ENCODE results near the gene SEPHS1. TPM values are rescaled to one million over a fixed set of nuclear protein-coding genes. Genes with fewer than 3 reads are reported as not detected.

Gene SEPHS1
- total and polyA plus RNA-seq, 2 of the 8 experiments (the other 6 are each of a cell fraction or from before 2014, with no cell fraction given): 270 to 683 TPM

GRCh38 chr10:13383399-13383761, 35.3 kb upstream of the SEPHS1 start:
- Histone ChIP-seq H3K23me2 (ENCODE audit: low read depth, low read length) (peaks cover 10% of the 10 kb centered on the region), H3K27ac (ENCODE audit: low read depth, low read length) (no peak overlapping the region), H3K23ac (ENCODE audit: insufficient read length) (no peak overlapping the region), H3K14ac (ENCODE audit: insufficient read length) (no peak overlapping the region), H2BK120ac (replicated peaks; ENCODE audit: low read depth, low read length) (no peak overlapping the region), H3K4ac (replicated peaks; ENCODE audit: insufficient read length, low read depth, low read length) (no peak overlapping the region), H3K4me2 (ENCODE audit: insufficient read depth in 1 of 2, low read depth in 2 of 2, low read length in 2 of 2) (peak overlapping the region; percentile 79 to 95), H3K56ac (replicated peaks; ENCODE audit: insufficient read length, low read depth, low read length) (no peak overlapping the region), H4K5ac (ENCODE audit: insufficient read length, low read depth, low read length) (no peak overlapping the region), H3K4me1 (replicated peaks in 1 of 4; ENCODE audit: control insufficient read depth in 3 of 4, insufficient read depth in 4 of 4, low read length in 3 of 4) (peaks cover 0 to 4% (median under 1%) of the 10 kb centered on the region in 4 experiments; a peak in 4 of 7 replicates), H3K36me3 (ENCODE audit: control insufficient read depth in 2 of 4, insufficient read depth in 4 of 4, low read length in 3 of 4) (no peaks in the 10 kb centered on the region), H2BK5ac (ENCODE audit: low read depth, low read length) (no peak overlapping the region), H4K8ac (ENCODE audit: extremely low read depth, insufficient read depth, low read length) (no peak overlapping the region), H2AK5ac (ENCODE audit: low read depth, low read length) (no peak overlapping the region), H3K18ac (ENCODE audit: extremely low read depth, low read length) (0 out of 2 replicates have a peak overlapping the region, but pooled peaks have one; percentile 32), H3K4me3 (ENCODE audit: extremely low read depth in 1 of 4, insufficient read depth in 2 of 4, low read depth in 3 of 4, low read length in 4 of 4) (peak overlapping the region; percentile 29 to 60 (median 50)), H2AFZ (ENCODE audit: low read length) (peak overlapping the region; percentile 83), H2BK20ac (ENCODE audit: low read length) (no peak overlapping the region), H3K27me3 (replicated peaks in 1 of 4; ENCODE audit: control insufficient read depth in 3 of 4, extremely low read depth in 1 of 4, insufficient read depth in 3 of 4, low read length in 3 of 4) (peaks cover 0 to 10% (median 8%) of the 10 kb centered on the region in 4 experiments; a peak in 3 of 7 replicates), H3K79me2 (ENCODE audit: control insufficient read depth in 1 of 2, insufficient read depth in 2 of 2, low read length in 2 of 2) (no peaks in the 10 kb centered on the region), H2BK15ac (ENCODE audit: low read length) (no peak overlapping the region), H4K91ac (replicated peaks; ENCODE audit: insufficient read length, low read length) (no peak overlapping the region), H3K9me3 (ENCODE audit: insufficient read depth in 2 of 2, low read depth in 1 of 2, low read length in 1 of 2) (no peaks in the 10 kb centered on the region), H3K79me1 (ENCODE audit: low read depth, low read length) (no peaks in the 10 kb centered on the region), H3K9ac (replicated peaks in 1 of 4; ENCODE audit: extremely low read depth in 1 of 4, low read depth in 3 of 4, low read length in 3 of 4) (no peak overlapping the region), H4K20me1 (replicated peaks in 1 of 2; ENCODE audit: control insufficient read depth in 1 of 2, insufficient read depth in 2 of 2, low read length in 2 of 2) (no peaks in the 10 kb centered on the region), H2BK12ac (ENCODE audit: low read depth, low read length) (0 out of 2 replicates have a peak overlapping the region, but pooled peaks have one; percentile 39)
- ChIA-PET CTCF (ENCODE audit: partially characterized antibody) (interaction anchor here (0.9 to 3.7 kb wide), 10 partner anchors 9 to 73 kb away, joined by 3 to 21 read pairs (median 8); no protein-coding TSS in a partner anchor), POLR2A (ENCODE audit: partially characterized antibody) (interaction anchor here (0.7 to 1.8 kb wide), 3 partner anchors 18 to 57 kb away, joined by 4 to 14 read pairs (median 4); no protein-coding TSS in a partner anchor)
- 19% methylated on average over 17 of the region's 18 CpGs; no CpG with 5 or more reads in 1 of the 2 experiments for WGBS, 2 experiments (ENCODE audit: extremely low coverage in 1 of 2, insufficient coverage in 1 of 2, insufficient read length in 1 of 2, insufficient replicate concordance in 2 of 2, low coverage in 1 of 2, low lambda C conversion rate in 2 of 2, missing lambda C conversion rate in 1 of 2)
- FAIRE-seq: no peak
- DNase-seq (ENCODE audit: low read depth in 1 of 2, low spot score in 2 of 2): no peak
- TF ChIP-seq KDM1A (IDR thresholded peaks at IDR 0.05; ENCODE audit: borderline replicate concordance, low read length) (no peak), CBX8 (IDR thresholded peaks at IDR 0.05; ENCODE audit: borderline replicate concordance, low read depth, low read length) (no peak), RXRA (IDR thresholded peaks at IDR 0.05; ENCODE audit: insufficient read depth, low read depth, low read length) (no peak), EZH2 (IDR thresholded peaks at IDR 0.05; ENCODE audit: low read depth, low read length, severe bottlenecking) (no peak), MAFK (IDR thresholded peaks at IDR 0.05; ENCODE audit: low read depth, low read length) (no peak), CEBPB (IDR thresholded peaks at IDR 0.05; ENCODE audit: low read depth, low read length) (no peak), JUN (IDR thresholded peaks at IDR 0.05; ENCODE audit: low read depth, low read length) (no peak), TEAD4 (IDR thresholded peaks at IDR 0.05; ENCODE audit: low read depth, low read length) (peak; percentile 62), JUND (IDR thresholded peaks at IDR 0.05; ENCODE audit: low read length) (no peak), E2F6 (IDR thresholded peaks at IDR 0.05) (no peak), NRF1 (IDR thresholded peaks at IDR 0.05; ENCODE audit: low read depth, low read length) (no peak), MAX (IDR thresholded peaks at IDR 0.05) (no peak), SRF (IDR thresholded peaks at IDR 0.05; ENCODE audit: low read depth, low read length) (no peak), SP1 (IDR thresholded peaks at IDR 0.05; ENCODE audit: low read depth, low read length) (no peak)

Measured in H1 (cell line).